ENCODE results near the gene INSR. TPM values are rescaled to one million over a fixed set of nuclear protein-coding genes. Genes with fewer than 3 reads are reported as not detected.
A peak's percentile ranks its signal among the peaks of the same experiment; 100 is the strongest.

INSR gene
- total RNA-seq (2013; cell fraction: nucleolus; rRNA removed): 603 and 662 TPM in 2 replicates
- 21.1 and 24.1 TPM in 2 replicates for total RNA-seq (2014; rRNA removed)
- total RNA-seq (2014; rRNA removed; fragmentation: Illumina TruSeq; extraction: Trizol): 14.0 and 14.8 TPM in 2 replicates
- 34.5 and 34.6 TPM in 2 replicates for total RNA-seq (2021)
- 15.2 TPM for polyA plus RNA-seq (2011; ENCODE audit: low read depth)
- 17.8 and 34.9 TPM in 2 replicates for polyA plus RNA-seq (2011; rRNA removed)
- polyA plus RNA-seq (2011; cell fraction: cytosol; rRNA removed): 25.6 and 39.1 TPM in 2 replicates
- 69.7 and 70.7 TPM in 2 replicates for polyA plus RNA-seq (2011; cell fraction: nucleus; rRNA removed)
- polyA plus RNA-seq (2012): 19.3 and 20.0 TPM in 2 replicates
- polyA plus RNA-seq (2014; fragmentation: Illumina TruSeq; extraction: Trizol): 8.3 and 11.2 TPM in 2 replicates
- 1 to 10 TPM; 4.2 to 8.0 TPM for polyA plus RNA-seq (2014; fragmentation: Nextera tagmentation; extraction: Ambion mirVana)
- 19.9 and 20.4 TPM in 2 replicates for polyA plus RNA-seq (2014; rRNA removed)
- polyA plus RNA-seq (2016; fragmentation: Nextera tagmentation; extraction: Ambion mirVana): 10 to 100 TPM in 1 of 2 experiments, 1 to 10 TPM in 1; 9.9 to 12.4 TPM
- 328 and 339 TPM in 2 replicates for polyA minus RNA-seq (2011; rRNA and poly(A)+ RNA removed)
- 69.8 and 74.7 TPM in 2 replicates for polyA minus RNA-seq (2011; cell fraction: cytosol; rRNA and poly(A)+ RNA removed)
- 131 and 160 TPM in 2 replicates for polyA minus RNA-seq (2011; cell fraction: nucleus; rRNA and poly(A)+ RNA removed)
- Bru-seq, nascent RNA: percentile 84 among the genes with signal in this experiment
- BruChase-seq, experiment 1, labeled RNA remaining after a 6-hour chase: percentile 94 among the genes with signal in this experiment
- percentile 89 among the genes with signal in this experiment for BruChase-seq, experiment 2, labeled RNA remaining after a 2-hour chase
- long read RNA-seq, experiment 1, partial matches to known transcripts: 1 of 65 reads
- long read RNA-seq, experiment 1, other reads (novel, unspliced or antisense): 64 of 65 reads
- long read RNA-seq, experiment 2, partial matches to known transcripts: 2 of 19 reads
- long read RNA-seq, experiment 2, other reads (novel, unspliced or antisense): 17 of 19 reads

GRCh38 chr19:7293762-7294557 lies at the start of gene INSR:
INSR (minus strand) TSS chr19:7294414; CDS start chr19:7293891, 523 bp downstream.
- DNase-seq (ENCODE audit: low read depth, low spot score) (peak; percentile 54), ATAC-seq (peak; percentile 82), FAIRE-seq (no peak)
- Histone ChIP-seq H3K9me3 (replicated peaks; ENCODE audit: control insufficient read depth, insufficient read depth, low read length) (no peaks in the 10 kb centered on the region), H3K4me1 (ENCODE audit: control insufficient read depth, insufficient read depth, low read length) (peaks cover 13% of the 10 kb centered on the region), H3K79me2 (ENCODE audit: control insufficient read depth, insufficient read depth, low read length) (peaks cover 45% of the 10 kb centered on the region), H3K27ac (ENCODE audit: control insufficient read depth, insufficient read depth) (peak within 1 kb of the TSS; percentile 74), H2AFZ (ENCODE audit: control insufficient read depth, low read depth, low read length) (peak within 1 kb of the TSS; percentile 86), H3K27me3 (replicated peaks in 1 of 2; ENCODE audit: control insufficient read depth in 2 of 2, insufficient read depth in 2 of 2, low read length in 1 of 2) (no peaks in the 10 kb centered on the region), H3K9ac (ENCODE audit: control insufficient read depth, insufficient read depth, low read length) (peak within 1 kb of the TSS; percentile 89), H3K4me3 (peak within 1 kb of the TSS; percentile 94), H3K4me2 (ENCODE audit: control insufficient read depth, insufficient read depth) (peak within 1 kb of the TSS; percentile 94), H3K36me3 (ENCODE audit: control insufficient read depth in 2 of 2, insufficient read depth in 2 of 2, low read length in 1 of 2) (no peaks in the 10 kb centered on the region), H4K20me1 (ENCODE audit: control insufficient read depth, insufficient read depth) (no peaks in the 10 kb centered on the region)
- intact Hi-C loops (cut with micrococcal nuclease; ENCODE audit: unreplicated experiment) (loop anchor here (1.0 to 5.0 kb wide), 5 partner anchors 43 to 145 kb away; no protein-coding TSS in a partner anchor), in situ Hi-C loops (cut with MboI) (loop anchor here (10.0 kb wide), 1 partner anchor 99 kb away; no protein-coding TSS in a partner anchor)
- RAD21 ChIA-PET (ENCODE audit: unreplicated experiment): interaction anchor here (0.6 to 2.0 kb wide), 11 partner anchors 33 to 142 kb away, joined by 3 to 14 read pairs (median 5); no protein-coding TSS in a partner anchor
- POLR2A ChIA-PET: interaction anchor here (0.6 to 1.6 kb wide), 11 partner anchors 21 to 114 kb away, joined by 3 to 6 read pairs (median 4); no protein-coding TSS in a partner anchor
- CTCF ChIA-PET: interaction anchor here (0.5 to 1.9 kb wide), 4 partner anchors 42 to 224 kb away, joined by 3 to 5 read pairs (median 3); partner anchors contain the start of gene ZNF557
- WGBS (ENCODE audit: insufficient coverage, insufficient replicate concordance, low lambda C conversion rate, missing lambda C conversion rate): 4% methylated on average over 74 of the region's 108 CpGs
- SMC1A ChIA-PET (ENCODE audit: uncharacterized antibody, unreplicated experiment): interaction anchor here (1.5 kb wide), 1 partner anchor 93 kb away, joined by 7 read pairs; no protein-coding TSS in a partner anchor
- BruUV-seq (replicated peaks): no TSS peak
- TF ChIP-seq PRDM15 (CRISPR knock-in tag; IDR thresholded peaks at IDR 0.05) (no peak), FOXK2 (IDR thresholded peaks at IDR 0.05) (peak; percentile 34; the same call in 1 of the 2 replicates), RCOR1 (conservative IDR thresholded peaks at IDR 0.05; ENCODE audit: low read depth, low read length) (no peak), BCL3 (IDR thresholded peaks at IDR 0.05; ENCODE audit: borderline replicate concordance, insufficient read depth, low read depth, low read length, poor library complexity, severe bottlenecking) (no peak), YBX1 (IDR thresholded peaks at IDR 0.05) (no peak), PAX5 (IDR thresholded peaks at IDR 0.05; ENCODE audit: borderline replicate concordance, low read depth, low read length) (no peak), IKZF2 (IDR thresholded peaks at IDR 0.05) (no peak), STAT1 (conservative IDR thresholded peaks at IDR 0.05) (no peak), EGR1 (IDR thresholded peaks at IDR 0.05; ENCODE audit: borderline replicate concordance in 1 of 2, low read depth in 2 of 2, low read length in 2 of 2) (peak in 1 of 2 experiments; percentile 64; a peak in 2 of 3 replicates), RFX5 (IDR thresholded peaks at IDR 0.05; ENCODE audit: low read depth, low read length) (no peak)
- TF ChIP-seq, protein P1, sequence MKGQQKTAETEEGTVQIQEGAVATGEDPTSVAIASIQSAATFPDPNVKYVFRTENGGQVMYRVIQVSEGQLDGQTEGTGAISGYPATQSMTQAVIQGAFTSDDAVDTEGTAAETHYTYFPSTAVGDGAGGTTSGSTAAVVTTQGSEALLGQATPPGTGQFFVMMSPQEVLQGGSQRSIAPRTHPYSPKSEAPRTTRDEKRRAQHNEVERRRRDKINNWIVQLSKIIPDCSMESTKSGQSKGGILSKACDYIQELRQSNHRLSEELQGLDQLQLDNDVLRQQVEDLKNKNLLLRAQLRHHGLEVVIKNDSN (IDR thresholded peaks at IDR 0.05; ENCODE audit: borderline replicate concordance, extremely low read length, insufficient read depth, low read depth, low read length): peak; percentile 12

All from GM12878 (cell line).